ENCODE results near the gene PARK7.

- TF ChIP-seq, protein P1, sequence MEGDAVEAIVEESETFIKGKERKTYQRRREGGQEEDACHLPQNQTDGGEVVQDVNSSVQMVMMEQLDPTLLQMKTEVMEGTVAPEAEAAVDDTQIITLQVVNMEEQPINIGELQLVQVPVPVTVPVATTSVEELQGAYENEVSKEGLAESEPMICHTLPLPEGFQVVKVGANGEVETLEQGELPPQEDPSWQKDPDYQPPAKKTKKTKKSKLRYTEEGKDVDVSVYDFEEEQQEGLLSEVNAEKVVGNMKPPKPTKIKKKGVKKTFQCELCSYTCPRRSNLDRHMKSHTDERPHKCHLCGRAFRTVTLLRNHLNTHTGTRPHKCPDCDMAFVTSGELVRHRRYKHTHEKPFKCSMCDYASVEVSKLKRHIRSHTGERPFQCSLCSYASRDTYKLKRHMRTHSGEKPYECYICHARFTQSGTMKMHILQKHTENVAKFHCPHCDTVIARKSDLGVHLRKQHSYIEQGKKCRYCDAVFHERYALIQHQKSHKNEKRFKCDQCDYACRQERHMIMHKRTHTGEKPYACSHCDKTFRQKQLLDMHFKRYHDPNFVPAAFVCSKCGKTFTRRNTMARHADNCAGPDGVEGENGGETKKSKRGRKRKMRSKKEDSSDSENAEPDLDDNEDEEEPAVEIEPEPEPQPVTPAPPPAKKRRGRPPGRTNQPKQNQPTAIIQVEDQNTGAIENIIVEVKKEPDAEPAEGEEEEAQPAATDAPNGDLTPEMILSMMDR (conservative IDR thresholded peaks at IDR 0.05; ENCODE audit: low read length), result no peak
- TF ChIP-seq EZH2phosphoT487 (IDR thresholded peaks at IDR 0.05; ENCODE audit: borderline replicate concordance, low read depth, low read length), result no peak
Measured at GRCh38 chr1:7985851-7986612, 24.5 kb downstream of the PARK7 start.
